Vagina (tissue), 2 donors: ENCODE data around the gene IGF1. TPM values are rescaled to one million over a fixed set of nuclear protein-coding genes. Genes with fewer than 3 reads are reported as not detected.

Source experiments
- DNase-seq, 2 donors: peaks; one replicate each; pipeline ENCODE4 v3.0.0-alpha.2; 2017; ENCODE audit errors: extremely low spot score in 2 of 2
- H3K27ac ChIP-seq: fragments of 200-600 bp; sonication (generic); one replicate; pipeline ENCODE4 v1.5.1; 2019
- H3K27me3 ChIP-seq: fragments of 200-600 bp; sonication (generic); one replicate; pipeline ENCODE4 v1.5.1; 2019
- H3K36me3 ChIP-seq, 2 donors: fragments of 200-600 bp; sonication (generic); one replicate each; pipeline ENCODE4 v1.5.1; 2017 to 2019
- H3K4me1 ChIP-seq: fragments of 200-600 bp; sonication (generic); one replicate; pipeline ENCODE4 v1.5.1; 2019
- H3K4me3 ChIP-seq, 2 donors: fragments of 200-600 bp; sonication (generic); 1 replicate in 1 of 2; 2 replicates in 1 of 2; pipeline ENCODE4 v1.5.1; 2016 to 2019
- H3K9me3 ChIP-seq: fragments of 200-600 bp; sonication (generic); one replicate; pipeline ENCODE4 v1.5.1; 2019
- CTCF ChIP-seq, 3 experiments: fragments of 450-650 bp in 2 of 3; fragments of 200-600 bp in 1 of 3; sonication (generic) in 1 of 3; IDR thresholded peaks; one replicate each; pipeline ENCODE4 v1.5.1; 2017 to 2019; ENCODE audit warnings: antibody characterized with exemption in 3 of 3, mild to moderate bottlenecking in 2 of 3, moderate library complexity in 2 of 3
- POLR2A ChIP-seq, 2 donors: fragments of 450-650 bp; IDR thresholded peaks; one replicate each; pipeline ENCODE4 v1.6.1; 2017; ENCODE audit warnings: antibody characterized with exemption in 2 of 2, mild to moderate bottlenecking in 2 of 2, moderate library complexity in 2 of 2
- POLR2AphosphoS5 ChIP-seq, 2 donors: sonication (generic); formaldehyde crosslinking; IDR thresholded peaks; one replicate each; pipeline ENCODE4 v1.9.0; 2017; ENCODE audit warnings: antibody characterized with exemption in 2 of 2, mild to moderate bottlenecking in 2 of 2, low read depth in 1 of 2; ENCODE audit not compliant: insufficient read depth in 1 of 2
- intact Hi-C: fragments of 100-400 bp; cut with DNase I; formaldehyde crosslinking; loops from one replicate; pipeline ENCODE4 v1.15.1; 2023
- total RNA-seq: library from RNA; depleted of rRNA; stranded (reverse); fragments of >200 nt; gene quantifications from one replicate; pipeline ENCODE4 v1.2.3, GENCODE V29; 2016

IGF1 gene
- total RNA-seq, 1 donor from 2014 or later, result 68.0 TPM

- intact Hi-C loops, result no loop called here
- no peak for TF ChIP-seq POLR2AphosphoS5 (IDR thresholded peaks at IDR 0.05; ENCODE audit: insufficient read depth in 1 of 2, low read depth in 1 of 2)
- TF ChIP-seq CTCF (IDR thresholded peaks at IDR 0.05), result no peak
- TF ChIP-seq POLR2A (IDR thresholded peaks at IDR 0.05), result no peak
- Histone ChIP-seq H3K27ac (no peak overlapping the region), H3K4me1 (peaks cover 50% of the 10 kb centered on the region), H3K4me3 (no peak overlapping the region), H3K27me3 (no peaks in the 10 kb centered on the region), H3K9me3 (no peaks in the 10 kb centered on the region), H3K36me3 (no peaks in the 10 kb centered on the region)
- no peak for DNase-seq
Observed at GRCh38 chr12:102436867-102437266, 43.5 kb downstream of the IGF1 start.

- no peaks in the 10 kb centered on the region for H3K27me3 ChIP-seq
- H3K27ac ChIP-seq, result no peak overlapping the region
- no peak for DNase-seq
- no peaks in the 10 kb centered on the region for H3K36me3 ChIP-seq
- intact Hi-C loops, result no loop called here
- H3K9me3 ChIP-seq, result no peaks in the 10 kb centered on the region
- no peak overlapping the region for H3K4me3 ChIP-seq
- TF ChIP-seq POLR2AphosphoS5 (IDR thresholded peaks at IDR 0.05; ENCODE audit: insufficient read depth in 1 of 2, low read depth in 1 of 2), result no peak
- TF ChIP-seq CTCF (IDR thresholded peaks at IDR 0.05), result no peak
- no peak for TF ChIP-seq POLR2A (IDR thresholded peaks at IDR 0.05)
- H3K4me1 ChIP-seq, result peaks cover 59% of the 10 kb centered on the region
Observed at GRCh38 chr12:102435827-102436436, 44.4 kb downstream of the IGF1 start.

GRCh38 chr12:102433304-102433703, 47.1 kb downstream of the IGF1 start:
- no peak for DNase-seq
- intact Hi-C loops, result no loop called here

GRCh38 chr12:102430661-102431060, 49.7 kb downstream of the IGF1 start:
- no peak overlapping the region for H3K4me3 ChIP-seq
- intact Hi-C loops, result no loop called here
- DNase-seq, result no peak
- no peaks in the 10 kb centered on the region for H3K36me3 ChIP-seq
- TF ChIP-seq CTCF (IDR thresholded peaks at IDR 0.05) (no peak), POLR2A (IDR thresholded peaks at IDR 0.05) (no peak), POLR2AphosphoS5 (IDR thresholded peaks at IDR 0.05; ENCODE audit: insufficient read depth in 1 of 2, low read depth in 1 of 2) (no peak)
- peaks cover 57% of the 10 kb centered on the region for H3K4me1 ChIP-seq
- H3K27ac ChIP-seq, result peak overlapping the region; percentile 19
- H3K9me3 ChIP-seq, result no peaks in the 10 kb centered on the region
- no peaks in the 10 kb centered on the region for H3K27me3 ChIP-seq

More at GRCh38 chr12:102433304-102433703, 47.1 kb downstream of the IGF1 start:
- Histone ChIP-seq H3K4me1 (peaks cover 41% of the 10 kb centered on the region), H3K9me3 (no peaks in the 10 kb centered on the region), H3K27me3 (no peaks in the 10 kb centered on the region), H3K27ac (peak overlapping the region; percentile 4), H3K4me3 (no peak overlapping the region), H3K36me3 (no peaks in the 10 kb centered on the region)
- TF ChIP-seq POLR2AphosphoS5 (IDR thresholded peaks at IDR 0.05; ENCODE audit: insufficient read depth in 1 of 2, low read depth in 1 of 2), result no peak
- no peak for TF ChIP-seq POLR2A (IDR thresholded peaks at IDR 0.05)
- no peak for TF ChIP-seq CTCF (IDR thresholded peaks at IDR 0.05)
